ENCODE data around the gene NME7.

NME7 gene

DNA sequence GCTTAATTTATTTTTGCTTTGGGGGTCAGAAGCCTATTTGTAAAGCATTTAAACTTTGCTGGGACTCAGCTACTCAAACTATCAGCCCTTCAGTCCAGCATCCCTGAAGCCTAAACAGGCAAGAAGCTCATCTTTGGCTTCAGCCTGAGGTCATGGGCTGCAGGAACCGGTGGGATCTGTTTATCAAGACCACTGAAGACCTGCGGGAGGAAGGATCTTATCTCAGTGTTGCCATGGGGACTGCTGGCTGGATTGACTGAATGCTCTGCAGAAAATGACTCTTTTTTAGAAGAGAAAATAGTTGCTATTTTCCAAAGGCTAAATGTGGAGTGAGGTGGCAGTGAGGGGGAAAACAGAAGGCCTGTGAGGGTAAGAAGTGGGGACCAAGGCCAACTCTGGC, 281.7 kb downstream of the NME7 start:
- 0 out of 2 replicates have a peak, but pooled peaks cover 3% of the 10 kb centered on the region for H3K4me1 ChIP-seq (ENCODE audit: control insufficient read depth, insufficient read depth, low read length)
- no peak overlapping the region for H3K27ac ChIP-seq (ENCODE audit: extremely low read depth, low read depth, low read length)
- H3K9me3 ChIP-seq (ENCODE audit: control insufficient read depth, insufficient read depth, low read depth, low read length): no peaks in the 10 kb centered on the region
- no peaks in the 10 kb centered on the region for H3K36me3 ChIP-seq (ENCODE audit: control insufficient read depth in 2 of 2, insufficient read depth in 1 of 2, low read length in 2 of 2)
- TF ChIP-seq ZNF623 (tag by site-specific recombination; IDR thresholded peaks at IDR 0.05) (no peak), ZNF600 (tag by site-specific recombination; IDR thresholded peaks at IDR 0.05) (no peak), BCL6B (tag by site-specific recombination; IDR thresholded peaks at IDR 0.05) (no peak), CTCF (tag by site-specific recombination; IDR thresholded peaks at IDR 0.05) (no peak)
- ChIA-PET CTCF (interaction anchor here (0.5 to 0.6 kb wide), 2 partner anchors 68 to 79 kb away, joined by 3 read pairs; no protein-coding TSS in a partner anchor), POLR2A (no interaction called here)
- no peak overlapping the region for H3K4me3 ChIP-seq (ENCODE audit: low read depth, low read length)

All from HEK293 (cell line).